Skeletal muscle satellite cell (primary cell): Measurements from ENCODE around the gene NPR3.

Experiments
- H3K27me3 ChIP-seq: 2 replicates; pipeline ENCODE4 v1.7.0; 2013; ENCODE audit warnings: low read length; ENCODE audit not compliant: control insufficient read depth, insufficient read depth
- H3K36me3 ChIP-seq: 2 replicates; pipeline ENCODE4 v1.7.0; 2013; ENCODE audit warnings: mild to moderate bottlenecking, control low read depth, low read length; ENCODE audit not compliant: insufficient read depth
- H3K4me1 ChIP-seq: 2 replicates; pipeline ENCODE4 v1.7.0; 2013; ENCODE audit warnings: low read length; ENCODE audit not compliant: control insufficient read depth, insufficient read depth
- H3K4me2 ChIP-seq: 2 replicates; pipeline ENCODE4 v1.7.0; 2013; ENCODE audit warnings: mild to moderate bottlenecking, low read length
- H3K4me3 ChIP-seq: 2 replicates; pipeline ENCODE4 v1.7.0; 2013; ENCODE audit warnings: low read length
- H3K9ac ChIP-seq: 2 replicates; pipeline ENCODE4 v1.7.0; 2013; ENCODE audit warnings: mild to moderate bottlenecking, low read depth, low read length, moderate library complexity
- H3K9me3 ChIP-seq: replicated peaks from 2 replicates; pipeline ENCODE4 v1.7.0; 2013; ENCODE audit warnings: mild to moderate bottlenecking, control low read depth, low read length

NPR3 gene

DNA sequence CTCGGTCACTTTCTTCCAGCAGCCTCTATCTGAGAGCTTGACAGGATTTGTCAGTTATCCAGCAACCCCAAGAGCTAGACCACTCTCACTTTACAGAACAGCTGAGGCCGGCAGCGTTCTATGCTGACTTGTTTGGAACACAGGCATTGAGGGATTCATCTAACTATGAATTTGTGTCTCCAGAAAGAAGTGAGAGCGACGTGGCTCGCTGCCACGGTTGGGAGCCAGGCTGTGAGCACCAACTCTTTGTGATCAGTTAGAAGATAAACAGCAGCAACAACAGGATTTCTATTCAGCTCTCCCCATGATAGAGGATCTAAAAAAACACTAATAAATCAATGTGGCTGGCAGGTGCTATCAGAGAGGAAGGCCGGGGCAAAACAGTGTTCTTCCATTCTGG, 58.6 kb downstream of the NPR3 start:
- no peaks in the 10 kb centered on the region for H3K36me3 ChIP-seq
- H3K4me3 ChIP-seq, result no peak overlapping the region
- no peaks in the 10 kb centered on the region for H3K9me3 ChIP-seq
- H3K4me1 ChIP-seq, result peaks cover 25% of the 10 kb centered on the region
- no peak overlapping the region for H3K9ac ChIP-seq
- H3K27me3 ChIP-seq, result no peaks in the 10 kb centered on the region
- H3K4me2 ChIP-seq, result no peak overlapping the region

DNA sequence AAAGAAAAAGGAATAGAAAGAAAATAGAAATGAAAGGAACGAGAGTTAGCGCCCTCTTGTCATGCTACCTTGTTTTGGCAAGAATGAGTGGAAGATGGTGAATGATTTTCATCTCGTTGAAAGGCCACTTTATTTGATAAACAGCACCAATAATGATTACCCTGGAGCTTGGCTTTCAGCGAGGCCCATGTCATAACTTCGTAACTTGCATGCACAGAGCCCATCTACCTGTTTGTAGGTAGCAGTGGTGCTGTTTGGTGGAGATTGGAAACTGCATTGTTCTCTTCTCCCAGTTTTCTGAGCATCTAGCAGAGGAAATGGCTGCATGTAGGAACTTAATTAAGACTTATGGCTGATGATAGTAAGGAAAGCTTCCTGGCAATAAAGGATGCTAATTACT, 59.3 kb downstream of the NPR3 start:
- Histone ChIP-seq H3K27me3 (no peaks in the 10 kb centered on the region), H3K4me2 (no peak overlapping the region), H3K9me3 (no peaks in the 10 kb centered on the region), H3K36me3 (no peaks in the 10 kb centered on the region), H3K4me3 (no peak overlapping the region), H3K4me1 (peaks cover 25% of the 10 kb centered on the region), H3K9ac (no peak overlapping the region)

DNA sequence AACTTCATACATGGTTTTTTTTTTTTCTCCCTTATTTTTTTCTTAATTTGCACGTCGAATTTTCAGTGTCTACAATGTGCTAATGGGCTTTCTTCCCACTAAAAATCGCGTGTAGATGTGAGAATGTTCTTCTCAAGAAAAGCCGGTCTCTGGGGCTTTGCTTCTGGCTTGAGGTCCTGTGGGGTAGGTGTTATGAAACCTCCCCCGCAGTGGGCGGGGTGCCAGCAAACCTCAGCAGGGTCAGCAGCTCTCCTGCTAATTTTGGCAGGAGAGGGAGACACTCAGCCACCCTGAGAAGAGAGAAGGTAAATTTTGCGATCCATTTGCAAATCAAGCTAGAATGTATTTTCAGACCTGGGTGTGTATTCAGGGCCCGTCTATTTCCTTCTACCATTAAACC, 59.9 kb downstream of the NPR3 start:
- H3K4me3 ChIP-seq, result no peak overlapping the region
- no peaks in the 10 kb centered on the region for H3K27me3 ChIP-seq
- no peak overlapping the region for H3K9ac ChIP-seq
- H3K9me3 ChIP-seq, result peaks cover 4% of the 10 kb centered on the region
- no peak overlapping the region for H3K4me2 ChIP-seq
- no peaks in the 10 kb centered on the region for H3K36me3 ChIP-seq
- peaks cover 25% of the 10 kb centered on the region for H3K4me1 ChIP-seq

DNA sequence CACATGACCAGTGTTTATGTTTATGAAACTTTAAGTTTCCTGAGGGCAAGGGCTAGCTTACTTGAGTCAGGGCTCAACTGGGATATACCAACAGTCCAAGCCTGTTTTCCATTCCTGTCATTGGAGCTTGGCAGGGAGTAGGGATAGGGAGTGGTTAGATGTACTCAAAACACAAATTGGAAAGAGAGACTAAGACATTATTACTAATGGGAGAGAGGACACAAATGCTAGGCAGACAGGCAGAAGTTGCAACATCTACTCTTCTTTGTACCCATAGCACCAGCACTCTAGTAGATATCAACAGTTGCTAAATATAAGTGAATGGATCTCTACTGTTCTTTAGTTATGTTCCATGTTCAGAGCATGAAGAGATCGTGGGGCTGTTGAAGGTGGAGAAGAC, 62.8 kb downstream of the NPR3 start:
- Histone ChIP-seq H3K9ac (no peak overlapping the region), H3K9me3 (peaks cover 9% of the 10 kb centered on the region), H3K36me3 (no peaks in the 10 kb centered on the region), H3K4me2 (no peak overlapping the region), H3K4me1 (peaks cover 13% of the 10 kb centered on the region), H3K4me3 (no peak overlapping the region), H3K27me3 (no peaks in the 10 kb centered on the region)

DNA sequence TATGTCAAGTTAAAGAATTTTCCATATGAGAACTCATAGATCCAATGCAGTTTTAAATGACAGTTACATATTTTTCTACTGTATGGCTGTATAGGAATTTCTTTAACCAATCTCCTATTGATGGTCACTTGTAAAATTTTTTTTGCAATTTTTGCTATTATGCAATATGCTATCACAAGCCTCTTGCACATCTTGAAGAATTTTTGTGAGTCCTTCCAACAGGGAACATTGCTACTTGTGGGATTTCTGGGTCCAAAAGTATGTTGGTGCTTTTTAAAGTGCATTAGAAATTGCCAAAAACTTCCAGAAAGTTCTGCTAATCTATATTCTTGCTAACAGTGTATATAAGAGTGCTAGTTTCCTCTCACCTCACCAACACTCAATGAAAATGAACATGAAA, 65.1 kb downstream of the NPR3 start:
- no peak overlapping the region for H3K4me3 ChIP-seq
- H3K4me1 ChIP-seq, result peaks cover 23% of the 10 kb centered on the region
- H3K36me3 ChIP-seq, result no peaks in the 10 kb centered on the region
- no peak overlapping the region for H3K4me2 ChIP-seq
- no peaks in the 10 kb centered on the region for H3K27me3 ChIP-seq
- peaks cover 9% of the 10 kb centered on the region for H3K9me3 ChIP-seq
- no peak overlapping the region for H3K9ac ChIP-seq

DNA sequence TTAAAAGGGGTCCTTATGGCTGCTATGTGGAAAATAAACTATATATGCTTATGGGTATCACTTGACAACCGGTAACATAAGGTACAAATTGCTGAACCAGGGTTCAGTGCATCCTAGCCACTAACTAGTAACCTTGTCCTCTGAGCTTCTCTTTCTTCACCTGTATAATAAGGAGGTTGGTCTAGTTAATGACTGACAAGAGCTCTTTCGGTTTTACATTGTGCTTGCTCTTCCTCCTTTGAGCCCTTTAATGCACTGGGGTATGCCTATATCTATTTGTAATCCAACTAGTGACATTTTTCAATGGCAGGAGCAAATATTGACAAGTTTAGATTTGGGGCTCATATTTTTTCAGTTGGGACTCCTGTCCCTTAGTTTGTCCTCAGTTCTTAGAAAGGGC, 66.1 kb downstream of the NPR3 start:
- peaks cover 23% of the 10 kb centered on the region for H3K4me1 ChIP-seq
- no peak overlapping the region for H3K9ac ChIP-seq
- no peak overlapping the region for H3K4me2 ChIP-seq
- H3K4me3 ChIP-seq, result no peak overlapping the region
- H3K27me3 ChIP-seq, result no peaks in the 10 kb centered on the region
- H3K9me3 ChIP-seq, result peaks cover 9% of the 10 kb centered on the region
- no peaks in the 10 kb centered on the region for H3K36me3 ChIP-seq

DNA sequence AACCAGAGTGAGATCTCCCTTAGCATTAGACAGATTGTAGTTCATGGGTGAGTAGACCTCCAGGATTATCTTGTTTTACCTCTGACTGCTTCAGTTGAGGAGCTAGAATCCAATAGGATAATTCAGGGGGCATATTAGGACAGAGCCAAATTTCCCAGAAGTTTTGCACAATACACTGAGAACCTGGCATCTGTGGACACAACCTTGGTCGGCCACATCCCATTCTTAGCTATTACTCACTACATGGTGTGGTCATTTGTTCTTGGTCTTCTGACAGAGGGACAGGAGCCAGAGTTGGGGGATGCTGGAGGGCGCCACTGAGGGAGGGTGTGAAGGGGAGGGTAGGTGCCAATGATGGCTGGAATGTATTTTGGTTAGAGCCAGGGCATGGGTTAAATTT, 66.6 kb downstream of the NPR3 start:
- Histone ChIP-seq H3K9me3 (peaks cover 9% of the 10 kb centered on the region), H3K4me1 (peaks cover 23% of the 10 kb centered on the region), H3K4me3 (no peak overlapping the region), H3K27me3 (no peaks in the 10 kb centered on the region), H3K36me3 (no peaks in the 10 kb centered on the region), H3K4me2 (no peak overlapping the region), H3K9ac (no peak overlapping the region)

DNA sequence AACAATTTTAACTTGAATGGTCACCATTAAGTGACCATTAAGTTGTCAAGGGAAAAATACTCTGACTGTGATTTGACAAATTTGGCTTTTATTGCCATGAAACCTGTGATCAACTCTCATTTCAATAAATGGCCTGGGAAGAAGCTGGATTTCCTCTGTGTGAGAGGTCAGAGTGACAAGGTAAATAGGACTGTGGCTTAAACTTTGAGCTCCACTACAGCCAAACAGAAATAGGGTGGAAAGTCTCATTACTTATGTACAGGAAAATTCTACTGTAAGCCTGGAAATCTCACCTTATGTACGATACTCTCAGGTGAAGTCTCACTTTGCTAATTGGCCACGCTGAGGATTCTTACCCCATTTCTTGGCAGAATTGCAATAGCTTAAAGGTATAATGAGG, 67.3 kb downstream of the NPR3 start:
- Histone ChIP-seq H3K4me2 (no peak overlapping the region), H3K27me3 (no peaks in the 10 kb centered on the region), H3K9ac (no peak overlapping the region), H3K4me1 (peaks cover 23% of the 10 kb centered on the region), H3K9me3 (peaks cover 9% of the 10 kb centered on the region), H3K36me3 (no peaks in the 10 kb centered on the region), H3K4me3 (no peak overlapping the region)

DNA sequence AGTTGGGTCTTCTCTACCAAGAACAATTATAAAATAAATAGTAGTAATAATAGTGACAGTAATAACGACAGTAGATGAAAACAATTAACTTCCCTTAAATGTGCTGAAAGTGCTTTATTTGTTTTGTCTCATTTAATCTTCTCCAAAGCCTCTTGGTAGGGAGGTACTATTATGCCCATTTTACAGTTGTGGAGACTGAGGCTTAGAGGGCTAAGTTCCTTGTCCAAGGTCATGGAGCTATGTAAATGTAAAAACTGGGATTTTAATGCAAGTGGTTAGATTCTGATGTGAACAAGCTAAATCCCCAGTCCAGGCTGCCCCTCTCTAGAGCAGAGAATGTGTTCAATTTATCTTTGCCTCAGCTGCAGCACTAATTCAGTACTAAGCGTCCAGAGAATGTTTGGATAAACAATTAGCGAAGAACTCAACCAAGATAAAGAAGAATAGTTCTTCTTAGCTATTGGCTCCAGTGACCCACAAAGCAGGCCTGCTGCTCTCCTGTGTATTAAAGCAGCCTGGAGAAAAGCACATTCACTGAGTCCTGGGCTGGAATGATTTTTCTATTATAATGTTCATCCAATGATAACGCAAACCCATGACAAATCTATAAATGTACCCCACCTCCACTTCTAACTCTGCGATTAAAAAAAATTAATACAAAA, 68.8 kb downstream of the NPR3 start:
- Histone ChIP-seq H3K36me3 (no peaks in the 10 kb centered on the region), H3K4me1 (peaks cover 28% of the 10 kb centered on the region), H3K9me3 (peaks cover 9% of the 10 kb centered on the region), H3K27me3 (no peaks in the 10 kb centered on the region), H3K4me3 (no peak overlapping the region), H3K4me2 (peak overlapping the region; percentile 37), H3K9ac (peak overlapping the region; percentile 73)

DNA sequence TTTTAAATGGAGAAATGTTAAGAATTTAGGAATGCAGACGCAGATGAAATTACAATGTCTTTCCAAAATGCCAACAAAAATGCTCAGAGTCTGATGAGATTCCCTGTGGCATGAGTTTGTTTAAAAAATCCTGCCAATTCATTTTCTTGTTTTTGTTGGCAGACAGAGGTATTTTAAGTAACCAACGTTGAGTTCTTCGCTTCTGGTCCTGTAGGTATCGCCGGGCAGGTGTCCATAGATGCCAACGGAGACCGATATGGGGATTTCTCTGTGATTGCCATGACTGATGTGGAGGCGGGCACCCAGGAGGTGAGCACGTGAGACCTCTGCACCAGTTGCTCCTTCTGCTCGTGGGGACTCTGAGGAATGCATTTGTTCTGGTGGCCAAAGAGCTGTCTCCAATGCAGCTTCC, 69.4 kb downstream of the NPR3 start:
- Histone ChIP-seq H3K4me3 (peak overlapping the region; percentile 33), H3K36me3 (no peaks in the 10 kb centered on the region), H3K9me3 (peaks cover 9% of the 10 kb centered on the region), H3K4me1 (peaks cover 32% of the 10 kb centered on the region), H3K27me3 (no peaks in the 10 kb centered on the region), H3K9ac (peak overlapping the region; percentile 73), H3K4me2 (peak overlapping the region; percentile 63)

DNA sequence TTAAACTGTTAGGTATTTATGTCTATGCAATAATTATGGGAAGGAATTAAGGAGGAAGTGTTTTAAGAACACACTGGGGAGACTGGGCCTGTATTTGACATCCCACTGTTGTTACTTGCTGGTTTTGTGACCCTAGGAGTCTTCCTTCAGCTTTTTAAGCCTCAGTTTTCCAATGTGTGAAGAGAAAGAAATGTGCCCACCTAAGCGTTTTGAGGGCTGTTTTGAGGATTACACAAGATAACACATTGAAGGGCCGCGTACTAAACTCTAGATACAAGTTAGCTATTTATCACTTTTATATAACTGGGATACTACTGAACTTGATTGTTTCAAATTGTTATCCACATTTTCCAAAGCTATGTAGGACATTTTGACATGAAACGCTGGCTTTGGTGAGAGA, 72.5 kb downstream of the NPR3 start:
- Histone ChIP-seq H3K36me3 (no peaks in the 10 kb centered on the region), H3K4me2 (no peak overlapping the region), H3K27me3 (no peaks in the 10 kb centered on the region), H3K9ac (no peak overlapping the region), H3K4me1 (peaks cover 31% of the 10 kb centered on the region), H3K9me3 (no peaks in the 10 kb centered on the region), H3K4me3 (no peak overlapping the region)

DNA sequence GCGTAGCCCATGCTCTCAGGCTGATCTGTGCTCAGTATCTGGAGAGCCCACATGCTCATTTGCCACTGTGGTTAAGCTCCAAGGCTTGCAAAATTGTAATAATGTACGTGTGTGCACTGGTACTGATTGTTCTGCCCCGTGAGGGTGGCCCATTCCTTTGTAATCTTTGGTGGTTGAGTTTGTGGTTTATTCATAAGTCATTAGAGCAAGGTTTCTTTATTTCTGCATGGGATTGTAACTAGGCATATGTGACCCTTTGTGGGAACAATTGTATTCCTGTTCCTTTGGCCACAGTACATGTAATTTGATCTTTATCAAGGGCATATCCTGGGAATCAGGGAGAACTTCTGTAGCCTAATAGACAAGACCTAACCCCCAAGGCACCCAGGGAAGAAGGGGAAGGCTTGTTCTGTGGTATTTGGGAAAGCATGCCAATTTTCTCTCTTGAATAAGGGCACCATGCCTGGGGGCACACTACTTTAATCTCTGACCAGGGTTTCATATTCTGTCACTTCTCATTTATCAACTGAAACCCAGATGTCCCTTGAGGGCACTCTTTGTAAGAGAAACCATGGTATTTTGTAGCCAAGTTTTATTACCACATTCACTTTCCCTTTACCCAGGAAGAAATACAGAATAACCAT, 74.6 kb downstream of the NPR3 start:
- Histone ChIP-seq H3K27me3 (no peaks in the 10 kb centered on the region), H3K9ac (peak overlapping the region; percentile 8), H3K9me3 (no peaks in the 10 kb centered on the region), H3K36me3 (no peaks in the 10 kb centered on the region), H3K4me3 (no peak overlapping the region), H3K4me1 (peaks cover 27% of the 10 kb centered on the region), H3K4me2 (no peak overlapping the region)
